D341Med (cell line): ENCODE results near the gene NAB1.
A peak's percentile ranks its signal among the peaks of the same experiment; 100 is the strongest.
"Not testable (repeated sequence)": the region's sequence is repeated elsewhere in the genome, so short reads cannot be mapped to it uniquely, and the experiment has no call there.

ENCODE experiments used
- DNase-seq: peaks from one replicate; pipeline ENCODE4 v3.0.0; 2012; ENCODE audit warnings: low spot score

The NAB1 gene, protein sequence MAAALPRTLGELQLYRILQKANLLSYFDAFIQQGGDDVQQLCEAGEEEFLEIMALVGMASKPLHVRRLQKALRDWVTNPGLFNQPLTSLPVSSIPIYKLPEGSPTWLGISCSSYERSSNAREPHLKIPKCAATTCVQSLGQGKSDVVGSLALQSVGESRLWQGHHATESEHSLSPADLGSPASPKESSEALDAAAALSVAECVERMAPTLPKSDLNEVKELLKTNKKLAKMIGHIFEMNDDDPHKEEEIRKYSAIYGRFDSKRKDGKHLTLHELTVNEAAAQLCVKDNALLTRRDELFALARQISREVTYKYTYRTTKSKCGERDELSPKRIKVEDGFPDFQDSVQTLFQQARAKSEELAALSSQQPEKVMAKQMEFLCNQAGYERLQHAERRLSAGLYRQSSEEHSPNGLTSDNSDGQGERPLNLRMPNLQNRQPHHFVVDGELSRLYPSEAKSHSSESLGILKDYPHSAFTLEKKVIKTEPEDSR

DNA sequence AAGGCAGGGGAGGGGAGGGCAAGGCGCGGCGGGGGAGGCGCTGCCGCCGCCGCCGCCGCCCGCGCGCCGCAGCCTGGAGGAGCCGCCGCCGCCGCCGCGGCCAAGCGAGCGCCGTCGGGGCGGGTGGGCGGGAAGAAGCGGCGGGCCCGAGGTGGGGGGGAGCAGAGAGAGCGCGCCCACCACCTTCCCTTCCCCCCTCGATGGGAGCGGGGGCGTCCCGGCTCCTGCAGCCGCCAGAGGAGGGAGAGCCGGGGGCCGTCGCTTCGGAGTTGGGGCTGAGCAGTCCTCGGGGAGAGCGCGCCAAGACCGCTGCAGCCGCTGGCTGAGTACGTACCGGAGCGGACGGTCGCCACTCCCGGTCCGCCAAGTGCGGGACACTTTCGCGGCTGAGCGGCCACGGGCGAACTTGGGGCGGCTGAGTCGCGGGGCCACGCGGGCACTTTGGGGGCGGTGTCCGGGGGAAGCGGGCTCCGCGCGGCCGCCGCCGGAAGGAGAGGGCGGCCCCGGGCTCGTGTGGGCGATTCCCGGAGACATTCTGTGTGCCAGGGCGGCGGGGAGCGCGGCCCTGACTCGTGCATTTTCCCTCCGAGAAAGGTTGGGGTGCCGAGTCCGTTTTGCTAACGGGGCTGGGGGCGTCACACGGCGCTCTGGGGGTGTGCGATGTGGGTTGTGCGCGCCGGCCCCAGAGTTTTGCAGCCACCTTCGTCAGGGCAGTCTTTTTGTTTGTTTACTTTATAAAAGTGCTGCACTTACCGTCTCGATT is at the start of gene NAB1:
Gene NAB1 (plus strand): TSS at position 49 of the 763 bp plus-strand sequence. CDS start 10,094 bp downstream, outside the sequence.
- peak; percentile 72 for DNase-seq

DNA sequence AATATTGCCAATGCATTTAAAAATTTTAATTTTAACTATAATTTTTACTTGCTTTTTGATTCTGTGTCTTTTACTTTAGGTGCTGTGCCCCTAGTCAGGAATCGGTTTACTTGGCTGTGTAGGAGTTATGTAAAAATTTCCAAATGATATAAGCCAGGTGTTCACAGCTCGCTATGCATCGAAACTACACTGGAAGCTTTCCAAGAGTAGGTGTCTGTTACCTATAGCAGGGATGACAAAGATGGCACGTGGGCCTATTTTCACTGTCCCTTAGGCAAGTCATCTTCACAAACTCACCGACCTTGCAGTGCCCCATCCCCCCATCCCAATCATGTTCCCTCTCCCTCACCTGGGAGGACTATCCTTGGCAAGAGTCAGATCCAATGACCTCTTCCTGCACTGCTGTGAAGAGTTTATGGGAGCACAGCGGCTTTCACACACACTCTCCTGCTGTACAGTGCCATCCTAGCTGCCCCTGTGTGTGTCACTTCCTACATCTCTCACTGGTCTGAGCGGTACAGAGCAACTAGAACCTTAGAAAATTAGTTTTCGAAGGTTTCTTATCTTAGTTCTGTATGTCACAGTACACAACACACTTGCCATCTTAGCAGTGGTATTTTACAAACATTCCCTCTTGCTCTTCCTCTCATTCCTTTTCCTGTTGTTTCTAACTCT is 49.2 kb upstream of the NAB1 start:
- no peak for DNase-seq

DNA sequence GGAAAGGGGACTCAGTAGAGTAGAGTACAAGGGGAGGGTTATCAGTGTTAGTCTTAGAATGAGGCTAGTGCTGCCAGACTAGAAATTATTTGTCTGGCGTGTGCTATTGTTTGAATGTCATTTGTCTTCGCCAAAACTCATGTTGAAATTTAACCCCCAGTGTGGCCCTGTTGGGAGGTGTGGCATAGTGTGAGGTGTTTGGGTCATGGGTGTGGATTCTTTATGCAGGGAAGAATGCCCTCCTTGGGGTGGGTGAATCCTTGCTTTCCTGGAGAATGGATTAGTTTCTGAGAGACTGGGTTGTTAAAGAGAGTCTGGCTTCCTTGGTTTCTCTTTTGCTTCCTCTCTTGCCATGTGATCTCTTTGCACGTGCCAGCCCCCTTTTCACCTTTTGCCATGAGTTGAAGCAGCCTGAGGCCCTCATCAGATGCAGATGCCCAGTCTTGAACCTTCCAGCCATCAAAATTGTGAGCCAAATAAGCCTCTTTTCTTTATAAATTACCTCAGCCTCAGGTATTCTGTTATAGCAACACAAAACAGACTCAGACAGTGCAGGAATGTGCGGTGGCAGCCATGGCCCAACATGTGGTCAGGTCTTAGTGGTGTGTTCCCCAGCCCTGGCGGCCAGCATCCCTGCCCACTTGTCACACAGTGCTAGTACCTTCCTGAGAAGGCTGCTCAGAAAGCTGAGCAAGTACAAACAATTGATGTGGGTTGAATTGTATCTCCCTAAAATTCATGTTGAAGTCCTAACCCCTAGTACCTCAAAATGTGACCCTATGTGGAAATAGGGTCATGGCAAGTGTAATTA is 48.4 kb upstream of the NAB1 start:
- no peak for DNase-seq

DNA sequence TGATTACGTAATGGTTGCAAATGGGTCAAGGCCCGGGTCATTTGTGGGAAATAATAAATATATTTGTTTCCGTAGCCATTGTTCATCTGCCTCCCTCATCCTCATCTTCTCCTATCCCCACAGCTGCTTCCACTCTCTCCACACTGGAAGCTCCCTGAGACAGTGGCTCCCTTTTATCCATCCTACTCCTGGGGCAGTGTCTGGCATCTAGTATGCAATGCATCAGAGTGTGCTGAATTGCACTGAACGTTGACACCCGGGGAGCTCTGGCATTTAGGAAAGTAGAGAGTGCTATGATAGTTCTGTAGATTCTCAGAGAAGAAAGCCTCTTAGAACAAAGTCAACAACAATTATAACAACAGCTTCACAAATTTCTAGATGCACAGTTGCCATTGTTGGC is 45.5 kb upstream of the NAB1 start:
- DNase-seq, result no peak

DNA sequence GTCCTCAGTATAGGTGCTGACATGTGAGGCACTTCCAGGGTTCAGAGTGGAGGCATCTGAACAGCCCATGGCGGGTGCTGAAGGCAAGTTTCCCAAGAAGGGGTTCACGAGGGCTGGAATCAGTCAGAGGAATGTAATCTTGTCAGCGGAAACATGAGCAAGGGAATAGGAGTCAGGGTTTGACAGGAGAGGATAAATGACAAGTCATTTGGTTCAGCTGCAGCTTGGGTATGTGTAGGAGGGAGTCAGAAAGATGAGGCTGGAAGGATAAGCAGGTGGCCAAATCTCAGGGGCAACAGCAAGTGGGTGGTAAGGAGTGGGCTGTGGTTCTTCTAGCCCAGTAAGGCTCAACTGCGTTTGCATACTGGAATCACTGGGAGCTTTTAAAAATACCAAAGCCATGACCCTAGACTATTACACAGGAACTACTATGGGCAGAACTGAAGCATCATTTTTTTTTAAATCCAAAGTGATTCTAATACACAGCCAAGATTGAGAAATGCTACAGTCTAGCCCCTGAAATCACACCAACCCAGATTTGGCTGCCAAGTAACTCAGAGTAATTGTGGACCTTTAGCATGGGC is 41.8 kb upstream of the NAB1 start:
- DNase-seq, result no peak

DNA sequence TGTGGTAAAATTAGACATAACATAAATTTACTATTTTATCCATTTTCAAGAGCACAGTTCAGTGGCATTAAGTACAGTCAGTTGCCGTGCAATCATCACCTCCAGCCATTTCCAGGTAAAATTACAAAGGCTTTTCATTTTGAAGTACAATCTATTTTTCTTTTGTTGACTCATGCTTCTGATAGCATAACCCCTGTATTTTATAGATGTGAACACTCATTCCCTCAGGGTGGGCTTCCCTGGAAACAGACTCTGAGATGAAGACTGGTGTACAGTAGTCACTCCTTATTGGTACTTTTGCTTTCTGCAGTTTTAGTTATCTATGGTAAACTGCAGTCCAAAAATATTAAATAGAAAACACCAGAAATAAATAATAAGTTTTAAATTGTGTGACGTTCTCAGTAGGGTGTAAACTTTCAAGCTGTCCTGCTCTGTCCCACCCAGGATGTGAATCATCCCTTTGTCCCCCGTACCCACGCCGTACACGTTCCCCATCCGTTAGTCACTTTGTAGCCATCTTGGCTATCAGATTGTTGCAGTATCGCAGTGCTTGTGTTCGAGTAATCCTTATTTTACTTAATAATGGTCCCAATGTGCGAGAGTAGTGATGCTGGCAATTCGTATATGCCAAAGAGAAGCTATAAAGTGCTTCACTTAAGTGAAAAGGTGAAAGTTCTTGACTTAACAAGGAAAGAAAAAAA is 41.1 kb upstream of the NAB1 start:
- DNase-seq, result no peak

DNA sequence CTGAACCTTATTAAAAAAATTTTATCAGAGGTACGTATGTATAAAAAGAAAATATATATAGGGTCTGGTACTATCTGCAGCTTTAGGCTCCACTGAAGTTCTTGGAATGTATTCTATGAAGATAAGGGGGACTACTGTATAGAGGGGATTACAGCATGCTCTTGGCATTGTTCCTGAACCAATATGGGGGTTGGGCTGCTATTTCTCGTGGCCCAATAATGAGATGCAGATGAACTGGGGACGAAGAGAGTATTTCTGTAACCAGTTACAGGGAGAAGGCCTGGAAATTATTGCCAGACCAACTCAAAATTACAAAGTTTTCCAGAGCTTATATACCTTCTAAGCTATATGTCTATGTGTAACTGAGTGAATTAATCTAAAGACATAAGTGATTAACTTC is 40.0 kb upstream of the NAB1 start:
- not testable (repeated sequence) for DNase-seq

DNA sequence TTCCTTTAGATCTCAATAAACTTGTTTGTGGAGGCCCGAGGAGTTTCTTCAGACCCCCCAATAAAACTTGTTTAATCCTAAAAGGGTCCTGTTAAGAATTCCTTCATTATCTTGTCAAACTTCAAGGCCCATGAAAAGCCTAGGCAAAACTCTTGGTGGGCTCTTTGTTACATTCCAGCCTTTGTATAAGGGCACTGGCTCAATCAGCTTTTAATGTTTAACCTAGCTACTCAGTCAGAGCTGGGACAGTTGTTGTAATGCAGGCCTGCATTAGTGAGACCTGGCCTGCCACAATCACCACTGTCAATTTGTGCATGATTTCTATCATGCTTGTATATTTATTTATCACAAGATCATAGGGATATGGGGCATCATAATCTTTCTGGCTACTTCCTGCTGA is 39.5 kb upstream of the NAB1 start:
- DNase-seq, result not testable (repeated sequence)

DNA sequence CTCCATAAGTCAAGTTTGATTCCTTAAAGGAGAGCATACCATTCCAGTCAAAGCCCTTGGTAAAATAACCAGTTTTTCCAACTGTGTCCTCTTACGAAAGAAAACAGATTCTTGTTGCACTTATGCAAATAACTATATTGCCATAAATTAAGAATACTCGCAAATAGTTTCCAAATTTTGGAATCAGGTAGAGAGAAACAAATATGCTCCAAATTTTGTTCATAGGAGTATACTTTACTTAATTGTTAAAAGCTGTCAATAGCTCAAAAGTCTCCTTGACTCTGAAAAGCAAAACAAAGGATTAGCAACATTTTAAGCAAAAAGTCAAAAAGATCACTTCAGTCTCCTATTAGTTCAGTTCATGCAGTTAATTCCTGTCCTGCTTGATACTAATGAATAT is 38.4 kb upstream of the NAB1 start:
- DNase-seq, result not testable (repeated sequence)

DNA sequence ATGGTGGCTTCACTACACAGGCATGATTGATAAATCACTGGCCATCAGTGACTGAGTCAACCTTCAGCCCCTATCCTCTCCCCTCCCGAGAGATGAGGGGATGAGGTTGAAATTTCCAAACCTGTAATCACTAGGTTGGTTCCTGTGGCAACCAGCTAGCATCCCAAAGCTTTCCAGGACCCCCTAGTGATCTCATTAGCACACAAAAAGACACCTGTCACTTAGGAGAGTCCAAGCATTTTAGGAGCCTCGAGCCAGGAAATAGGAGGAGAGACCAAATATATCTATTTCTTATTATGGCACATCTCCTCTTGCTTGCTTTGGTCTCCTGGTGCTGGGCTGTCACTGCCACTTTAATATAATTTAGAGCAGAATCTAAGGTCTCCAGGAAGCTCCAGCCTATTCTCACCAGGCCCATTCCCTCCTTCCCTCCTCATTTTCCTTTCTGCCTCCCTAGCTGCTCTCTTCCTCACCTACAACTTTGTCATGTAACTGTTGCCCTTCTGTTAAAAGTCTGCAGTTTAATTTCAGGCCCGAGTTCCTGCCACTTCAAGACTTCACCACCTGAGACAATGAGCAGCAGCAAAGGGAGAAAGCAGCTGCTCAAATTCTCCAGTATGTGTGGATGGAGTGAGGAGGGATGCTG is 33.2 kb upstream of the NAB1 start:
- DNase-seq, result no peak

DNA sequence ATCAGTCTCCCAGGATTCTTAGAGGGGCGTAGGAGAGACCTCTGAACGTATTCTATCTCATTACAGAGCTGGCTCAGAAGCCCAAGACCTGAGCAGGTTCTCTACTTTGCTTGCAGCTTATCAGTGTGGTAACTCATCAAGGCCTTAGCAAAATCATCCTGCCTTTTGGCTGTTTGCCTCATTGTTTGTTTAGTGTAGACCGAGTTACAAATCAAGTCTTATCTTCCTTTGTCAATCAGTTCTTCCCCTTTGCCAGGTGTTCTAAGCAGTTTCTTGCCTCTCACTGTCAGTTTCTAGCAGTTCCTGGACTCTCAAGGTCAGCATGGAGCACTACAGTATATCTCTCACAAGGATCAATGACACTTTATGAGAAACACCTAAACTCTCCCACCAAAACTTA is 30.9 kb upstream of the NAB1 start:
- no peak for DNase-seq

DNA sequence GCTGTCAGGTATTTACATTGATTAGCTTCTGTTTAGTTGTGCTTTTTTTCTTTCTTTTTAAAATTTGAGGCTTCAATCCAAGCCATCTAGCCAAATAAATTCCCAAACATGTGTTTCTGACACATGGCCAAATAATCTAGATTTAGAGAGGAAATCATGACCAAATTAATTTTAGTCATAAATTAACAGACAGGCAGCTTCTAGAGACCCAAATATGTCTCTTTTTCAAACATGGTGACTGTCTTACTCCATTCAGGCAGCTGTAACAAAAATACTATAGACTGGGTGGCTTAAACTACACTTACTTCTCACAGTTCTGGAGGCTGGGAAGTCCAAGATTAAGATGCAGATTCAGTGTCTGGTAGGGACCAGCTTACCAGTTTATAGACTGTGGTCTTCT is 23.2 kb upstream of the NAB1 start:
- DNase-seq, result no peak

DNA sequence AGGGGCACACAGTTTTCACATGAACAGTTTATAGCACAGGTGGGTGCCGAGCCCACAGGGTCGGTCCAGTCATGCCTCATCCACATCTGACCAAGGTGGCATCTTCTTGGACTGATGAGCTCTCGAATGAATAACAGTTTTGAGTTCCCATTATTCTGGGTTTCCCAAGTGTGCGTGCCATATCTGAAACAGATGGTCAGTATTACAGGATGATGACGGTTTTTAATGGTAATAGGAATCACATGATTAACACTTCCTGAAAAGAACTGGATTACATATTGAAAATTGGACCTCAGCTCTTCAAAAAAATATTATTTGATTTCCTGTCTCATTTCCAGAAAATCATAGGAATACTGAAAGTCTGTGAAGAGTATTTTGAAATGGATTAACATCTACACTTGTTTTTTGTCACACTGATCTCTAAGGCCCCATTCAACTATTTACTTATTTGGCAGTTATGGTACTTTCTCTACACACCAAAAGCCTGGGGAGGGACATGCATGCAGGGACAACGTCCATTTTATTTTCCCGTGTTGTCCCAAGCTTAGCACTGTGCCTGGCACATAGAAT is 22.2 kb upstream of the NAB1 start:
- no peak for DNase-seq

DNA sequence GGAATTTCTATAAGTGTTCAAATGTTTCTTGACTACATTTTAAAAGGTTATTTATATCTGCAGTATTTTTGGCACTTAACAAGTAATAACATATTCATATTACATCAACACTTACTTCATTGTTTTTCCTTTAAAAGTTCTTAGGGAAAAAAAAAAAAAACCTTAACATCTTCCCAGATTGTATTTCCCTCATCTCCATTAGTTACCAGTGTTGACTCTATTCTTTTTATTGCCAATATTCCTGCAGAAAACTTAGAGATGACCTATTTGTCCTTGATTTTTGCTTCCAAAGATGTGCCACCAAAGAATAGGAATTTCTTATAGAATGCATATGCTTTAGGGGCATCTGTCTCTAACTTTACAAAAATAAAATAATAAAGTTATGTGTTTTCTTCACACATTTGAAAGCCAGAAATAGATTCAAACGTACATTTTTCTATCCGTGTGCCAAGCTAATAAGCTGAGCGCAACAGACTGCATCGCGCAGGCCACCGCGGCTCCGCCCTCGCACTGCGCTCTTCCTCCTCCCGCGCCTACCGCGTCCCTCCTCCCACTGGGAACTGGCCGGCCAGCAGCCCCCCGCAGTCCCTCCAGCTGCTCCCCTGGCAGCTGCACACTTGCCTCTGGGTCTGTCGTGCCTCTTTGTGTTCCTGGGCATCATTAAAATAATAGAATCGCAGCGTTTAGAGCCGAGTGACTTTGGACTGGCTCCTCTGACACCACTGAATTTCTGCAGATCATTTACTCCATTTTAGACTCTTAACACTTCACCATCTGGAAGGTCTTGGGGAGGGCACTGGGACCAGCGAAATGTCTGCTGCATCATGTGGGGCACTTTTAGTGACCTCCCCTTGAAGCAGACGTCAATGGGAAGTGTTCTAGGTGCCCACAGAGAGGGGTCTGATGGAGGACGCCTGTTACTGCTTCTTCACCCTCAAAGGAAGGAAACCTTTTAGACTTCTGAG is 21.2 kb upstream of the NAB1 start:
- no peak for DNase-seq

DNA sequence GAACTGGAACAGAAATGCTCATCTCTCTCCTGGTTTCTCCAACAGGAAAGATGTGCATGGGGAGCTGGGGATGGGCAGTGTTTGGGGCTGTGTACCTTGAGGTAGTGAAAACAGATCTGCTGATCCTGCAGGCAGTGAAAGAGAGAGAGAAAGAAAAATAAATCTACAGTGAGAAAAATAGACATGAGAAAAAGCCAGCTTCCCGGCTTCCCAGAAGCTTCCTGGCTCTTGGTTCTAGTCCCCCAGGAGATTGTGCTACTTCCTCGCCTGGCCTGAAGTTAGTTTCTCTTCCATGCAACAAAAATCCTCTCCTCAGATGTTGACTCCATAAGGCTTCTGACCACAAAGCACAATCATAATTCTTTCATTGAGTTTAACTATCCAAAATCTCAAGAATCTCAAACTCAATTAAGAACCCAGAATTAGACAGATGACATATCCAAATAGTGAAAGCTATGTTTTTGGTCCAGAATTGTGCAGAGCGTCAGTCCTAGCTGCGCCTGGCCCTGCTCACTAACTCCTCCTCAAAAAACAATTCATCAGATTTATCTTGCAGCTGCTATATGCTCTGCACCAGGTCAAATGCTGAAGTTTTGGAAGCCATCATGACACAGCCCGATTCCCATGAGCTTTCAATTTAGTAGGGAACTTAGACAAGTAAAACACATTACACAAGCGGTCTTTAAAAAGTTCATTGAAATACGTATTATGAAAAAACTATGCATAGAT is 20.1 kb upstream of the NAB1 start:
- no peak for DNase-seq

DNA sequence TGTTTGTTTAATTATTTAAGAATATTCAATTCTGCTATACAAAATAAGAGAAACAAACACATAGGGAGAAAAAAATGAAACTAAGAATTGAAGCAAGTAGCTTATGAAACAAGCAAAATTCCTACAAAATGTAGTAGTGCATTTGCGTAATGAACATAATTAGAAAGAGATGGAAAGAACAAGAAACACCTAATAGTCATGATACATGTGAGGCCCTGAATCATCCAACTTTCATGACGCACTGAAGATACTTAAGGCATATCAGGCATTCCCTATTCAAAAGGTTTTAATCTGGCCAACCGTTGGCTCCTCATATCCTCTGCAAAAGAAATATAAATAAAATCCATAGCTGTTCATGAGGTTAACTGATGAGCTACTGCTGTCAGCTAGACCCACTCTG is 14.5 kb upstream of the NAB1 start:
- DNase-seq, result no peak

DNA sequence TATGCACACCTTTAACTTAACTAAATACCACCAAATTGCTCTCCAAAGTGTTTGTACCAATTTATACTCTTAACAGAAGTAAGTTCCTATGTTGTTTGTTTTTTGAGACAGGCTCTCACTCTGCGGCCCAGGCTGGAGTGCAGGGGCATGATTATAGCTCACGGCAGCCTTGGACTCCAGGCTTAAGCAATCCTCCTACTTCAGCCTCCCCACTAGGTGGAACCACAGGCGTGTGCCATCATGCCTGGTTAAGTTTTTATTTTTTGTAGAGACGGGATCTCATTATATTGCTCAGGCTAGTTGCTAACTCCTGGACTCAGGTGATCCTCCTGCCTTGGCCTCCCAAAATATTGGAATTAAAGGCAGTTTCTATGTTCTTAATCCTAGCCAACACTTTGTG is 13.1 kb upstream of the NAB1 start:
- DNase-seq, result no peak

DNA sequence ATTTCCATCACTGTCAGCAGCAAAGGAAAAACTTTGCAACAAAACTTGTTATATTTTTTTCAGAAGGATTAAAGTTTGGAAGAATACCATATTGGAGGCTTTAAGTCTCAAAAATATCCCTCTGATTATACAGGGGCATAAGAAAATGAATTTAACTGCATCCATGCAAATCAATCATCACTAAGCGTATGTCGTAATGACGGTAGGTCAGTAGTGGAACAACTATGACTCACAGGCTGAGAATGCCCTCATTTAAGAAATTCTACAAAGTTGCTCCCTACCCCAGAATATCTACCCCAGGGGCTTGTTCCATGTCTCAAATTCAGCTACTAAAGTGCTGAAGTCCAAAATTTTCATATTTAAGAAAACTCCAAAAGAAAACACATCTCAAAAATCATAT is 12.5 kb upstream of the NAB1 start:
- no peak for DNase-seq
